Left ventricle myocardium inferior (tissue), 1 donor: Measurements from ENCODE around the gene ERMAP. TPM values are rescaled to one million over a fixed set of nuclear protein-coding genes. Genes with fewer than 3 reads are reported as not detected.

ENCODE experiments used
- DNase-seq: peaks from one replicate; pipeline ENCODE4 v3.0.0-alpha.2; 2020
- H3K27ac ChIP-seq: fragments of 200-600 bp; replicated peaks from 2 replicates; pipeline ENCODE4 v1.8.0; 2021
- H3K27me3 ChIP-seq: fragments of 200-600 bp; 2 replicates; pipeline ENCODE4 v1.8.0; 2021; ENCODE audit warnings: low read depth
- H3K36me3 ChIP-seq: fragments of 200-600 bp; 2 replicates; pipeline ENCODE4 v1.8.0; 2021
- H3K4me1 ChIP-seq: fragments of 200-600 bp; 2 replicates; pipeline ENCODE4 v1.8.0; 2021
- H3K4me3 ChIP-seq: fragments of 200-600 bp; 2 replicates; pipeline ENCODE4 v1.8.0; 2021; ENCODE audit warnings: mild to moderate bottlenecking, moderate library complexity
- H3K9me3 ChIP-seq: fragments of 200-600 bp; replicated peaks from 2 replicates; pipeline ENCODE4 v1.8.0; 2021
- CTCF ChIP-seq: fragments of 200-600 bp; IDR thresholded peaks from 2 replicates; pipeline ENCODE4 v1.8.0; 2021; ENCODE audit warnings: antibody characterized with exemption, mild to moderate bottlenecking, borderline replicate concordance
- intact Hi-C: fragments of 100-400 bp; cut with micrococcal nuclease; formaldehyde crosslinking; loops from one replicate; pipeline ENCODE4 v1.11.0; 2022
- total RNA-seq: library from RNA; stranded (reverse); fragmentation: NEBNext Ultra II Directional; extraction: Animal tissue kit (Norgen Biotek cat#: 25700); gene quantifications from one replicate; pipeline ENCODE4 v1.2.1, GENCODE V29; 2021
- donor health status: DM: no; HTN: yes; CAD: no; lungs with severe emphysema.

The ERMAP gene
- total RNA-seq, 1 donor from 2014 or later: 4.7 TPM

GRCh38 chr1:42783092-42783491 is 33.8 kb upstream of the ERMAP start:
- Histone ChIP-seq H3K4me1 (peaks cover 19% of the 10 kb centered on the region), H3K4me3 (no peak overlapping the region), H3K36me3 (peaks cover 32% of the 10 kb centered on the region), H3K9me3 (no peaks in the 10 kb centered on the region), H3K27me3 (no peaks in the 10 kb centered on the region), H3K27ac (no peak overlapping the region)
- no peak for DNase-seq
- no peak for TF ChIP-seq CTCF
- intact Hi-C loops: no loop called here

GRCh38 chr1:42784547-42784945 is 32.4 kb upstream of the ERMAP start:
- peaks cover 27% of the 10 kb centered on the region for H3K36me3 ChIP-seq
- no peak overlapping the region for H3K27ac ChIP-seq
- intact Hi-C loops: no loop called here
- no peak for TF ChIP-seq CTCF
- peak overlapping the region; percentile 65 for H3K4me3 ChIP-seq
- H3K4me1 ChIP-seq: peaks cover 19% of the 10 kb centered on the region
- no peaks in the 10 kb centered on the region for H3K9me3 ChIP-seq
- DNase-seq: no peak
- H3K27me3 ChIP-seq: no peaks in the 10 kb centered on the region

GRCh38 chr1:42784946-42785693 is 31.8 kb upstream of the ERMAP start, which contains the start of gene TMEM269:
TMEM269 (plus strand) TSS chr1:42784991; CDS start chr1:42789894, 4,903 bp downstream.
- no peak within 1 kb of the TSS for H3K27ac ChIP-seq
- H3K27me3 ChIP-seq: no peaks in the 10 kb centered on the region
- no peak for TF ChIP-seq CTCF
- H3K9me3 ChIP-seq: no peaks in the 10 kb centered on the region
- DNase-seq: no peak
- peak within 1 kb of the TSS; percentile 65 for H3K4me3 ChIP-seq
- H3K4me1 ChIP-seq: peaks cover 19% of the 10 kb centered on the region
- intact Hi-C loops: no loop called here
- H3K36me3 ChIP-seq: peaks cover 21% of the 10 kb centered on the region

GRCh38 chr1:42786097-42786496 is 30.8 kb upstream of the ERMAP start:
- H3K36me3 ChIP-seq: peaks cover 13% of the 10 kb centered on the region
- no peak overlapping the region for H3K27ac ChIP-seq
- H3K27me3 ChIP-seq: no peaks in the 10 kb centered on the region
- no peaks in the 10 kb centered on the region for H3K9me3 ChIP-seq
- peaks cover 19% of the 10 kb centered on the region for H3K4me1 ChIP-seq
- DNase-seq: no peak
- no peak for TF ChIP-seq CTCF
- intact Hi-C loops: no loop called here
- H3K4me3 ChIP-seq: no peak overlapping the region

- DNase-seq: no peak
- no peaks in the 10 kb centered on the region for H3K36me3 ChIP-seq
- H3K4me1 ChIP-seq: peaks cover 19% of the 10 kb centered on the region
- no peaks in the 10 kb centered on the region for H3K27me3 ChIP-seq
- no peak overlapping the region for H3K27ac ChIP-seq
- TF ChIP-seq CTCF: no peak
- H3K9me3 ChIP-seq: no peaks in the 10 kb centered on the region
- intact Hi-C loops: no loop called here
- no peak overlapping the region for H3K4me3 ChIP-seq
These were observed 28.9 kb upstream of the ERMAP start for GRCh38 chr1:42788021-42788420.
